ENCODE results near the gene ADARB1. TPM values are rescaled to one million over a fixed set of nuclear protein-coding genes. Genes with fewer than 3 reads are reported as not detected.
"Not testable (repeated sequence)": the region's sequence is repeated elsewhere in the genome, so short reads cannot be mapped to it uniquely, and the experiment has no call there.

Gene ADARB1
- total RNA-seq, 1 donor from 2014 or later: 15.1 TPM

DNA sequence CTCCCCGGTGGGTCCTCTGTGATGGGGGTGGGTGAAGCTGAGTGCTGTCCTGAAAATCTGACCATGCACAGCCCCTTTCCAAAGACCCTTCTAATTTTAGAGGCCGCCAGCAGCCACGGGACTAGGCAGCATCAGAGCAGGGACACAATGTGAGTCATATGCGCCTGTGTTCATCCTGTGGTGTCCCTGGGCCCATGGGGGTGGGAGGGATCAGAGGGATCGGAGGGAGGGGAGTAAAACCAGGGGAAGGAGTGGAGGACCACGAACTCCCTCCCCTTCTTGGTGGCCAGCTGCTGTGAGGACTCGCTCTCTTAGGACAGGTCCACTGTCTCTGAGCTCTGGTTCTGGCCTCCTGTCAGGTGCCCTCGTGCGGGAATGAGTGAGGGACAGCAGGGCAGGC, 61.5 kb downstream of the ADARB1 start:
- DNase-seq (ENCODE audit: missing footprints): no peak

DNA sequence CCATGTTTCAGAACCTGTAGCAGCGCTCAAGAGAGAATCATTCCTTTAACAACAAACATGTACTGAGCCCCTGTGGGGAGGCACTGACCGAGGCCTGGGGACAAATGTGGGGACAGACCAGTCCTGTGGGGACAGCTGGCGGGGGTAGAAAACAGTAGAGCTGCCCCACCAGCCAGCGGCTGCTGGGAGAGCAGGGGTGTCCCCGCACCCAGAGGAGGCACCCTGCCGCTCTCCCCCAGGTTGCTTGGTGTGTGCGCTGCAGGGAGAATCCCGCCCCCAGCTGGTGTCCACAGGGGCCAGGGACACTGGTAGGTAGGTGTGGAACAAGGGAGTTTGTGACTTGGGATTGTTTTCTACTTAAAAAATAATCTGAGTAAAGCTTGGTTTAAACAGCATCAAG, 62.1 kb downstream of the ADARB1 start:
- intact Hi-C loops (cut with DNase I): loop anchor here (2.0 to 10.0 kb wide), 2 partner anchors 34 to 322 kb away; partner anchors contain the start of gene SUMO3
- no peak for DNase-seq (ENCODE audit: missing footprints)
- no peak for ATAC-seq

More for the DNA sequence above, 61.5 kb downstream of the ADARB1 start:
- intact Hi-C loops (cut with DNase I): loop anchor here (2.0 to 10.0 kb wide), 2 partner anchors 33 to 321 kb away; partner anchors contain the start of gene SUMO3
- no peak for ATAC-seq

- ATAC-seq: peak; percentile 75
- intact Hi-C loops (cut with DNase I): loop anchor here (2.0 to 10.0 kb wide), 2 partner anchors 34 to 322 kb away; partner anchors contain the start of gene SUMO3
Observed at GRCh38 chr21:45136927-45137611, 62.7 kb downstream of the ADARB1 start.

GRCh38 chr21:45137612-45137937, 63.2 kb downstream of the ADARB1 start:
- no peak for DNase-seq (ENCODE audit: missing footprints)
- intact Hi-C loops (cut with DNase I): loop anchor here (2.0 to 10.0 kb wide), 2 partner anchors 35 to 323 kb away; partner anchors contain the start of gene SUMO3
- no peak for ATAC-seq

More at GRCh38 chr21:45136927-45137611, 62.7 kb downstream of the ADARB1 start:
- peak; percentile 87 for DNase-seq (ENCODE audit: missing footprints)

DNA sequence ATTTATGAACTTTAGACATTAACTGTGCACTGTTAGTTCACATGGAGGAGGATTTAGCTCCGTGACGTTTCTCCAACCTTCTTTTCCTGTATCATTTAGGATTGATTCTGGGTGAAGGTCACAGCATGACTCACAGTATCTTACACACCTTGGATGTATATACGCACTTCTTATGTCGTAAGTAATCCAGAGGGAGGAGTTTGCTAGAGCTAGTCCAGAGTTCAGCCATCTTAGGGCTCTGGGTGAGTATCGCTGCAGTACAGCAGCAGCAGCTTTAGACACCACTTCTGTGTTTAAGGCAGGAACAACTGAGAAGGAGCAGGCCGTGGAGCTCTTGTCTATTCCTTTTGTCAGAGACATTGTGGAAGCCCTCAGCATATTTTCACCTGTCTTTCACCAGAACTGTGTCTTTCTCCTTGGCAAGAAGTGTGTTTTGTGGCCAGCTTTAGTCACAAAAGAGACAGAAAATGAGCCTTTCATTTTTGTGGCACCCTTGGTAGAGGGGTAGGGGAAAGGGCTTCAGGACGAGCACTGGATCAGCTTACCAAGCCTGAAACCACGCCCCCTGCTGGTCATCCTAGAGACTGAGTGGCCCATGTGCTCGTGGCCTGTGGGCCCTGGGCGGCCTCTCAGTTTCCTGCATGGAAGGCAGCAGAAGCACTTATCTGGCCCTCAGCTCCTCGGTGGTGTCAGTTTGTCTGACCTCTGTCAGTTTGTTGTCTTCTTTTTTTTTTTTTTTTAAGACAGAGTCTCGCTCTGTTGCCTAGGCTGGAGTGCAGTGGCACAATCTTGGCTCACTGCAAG, 64.0 kb downstream of the ADARB1 start:
- intact Hi-C loops (cut with DNase I): loop anchor here (10.0 kb wide), 1 partner anchor 324 kb away; the partner anchor contains the start of gene SUMO3
- no peak for ATAC-seq
- DNase-seq (ENCODE audit: missing footprints): peak; percentile 91

GRCh38 chr21:45139003-45139360, 64.6 kb downstream of the ADARB1 start:
- DNase-seq (ENCODE audit: missing footprints); ATAC-seq: not testable (repeated sequence)
- intact Hi-C loops (cut with DNase I): loop anchor here (10.0 kb wide), 1 partner anchor 324 kb away; the partner anchor contains the start of gene SUMO3

DNA sequence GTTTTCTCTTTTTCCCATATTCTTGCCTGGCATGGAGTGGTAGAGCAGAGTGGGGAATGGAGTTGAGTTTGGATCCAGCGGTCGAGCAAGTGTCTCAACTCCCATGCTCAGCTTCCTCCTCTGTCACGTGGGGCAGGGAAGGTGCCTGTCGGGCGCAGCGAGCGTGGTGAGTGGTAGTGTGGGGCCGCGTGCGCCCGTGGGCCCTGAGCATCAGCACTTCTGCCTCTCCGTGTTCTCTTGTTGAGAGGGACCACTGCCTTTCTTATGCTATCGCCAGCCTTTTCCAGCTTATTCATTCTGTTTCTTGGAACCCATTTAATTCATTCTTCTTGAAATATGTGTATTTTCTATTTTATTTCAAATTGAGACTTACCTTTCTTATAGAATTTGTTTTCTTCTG, 65.1 kb downstream of the ADARB1 start:
- ATAC-seq (no peak), DNase-seq (ENCODE audit: missing footprints) (no peak)
- intact Hi-C loops (cut with DNase I): loop anchor here (10.0 kb wide), 1 partner anchor 325 kb away; the partner anchor contains the start of gene SUMO3

- peak; percentile 89 for ATAC-seq
- intact Hi-C loops (cut with DNase I): loop anchor here (5.0 kb wide), 1 partner anchor 297 kb away; no protein-coding TSS in a partner anchor
- DNase-seq (ENCODE audit: missing footprints): no peak
Observed at GRCh38 chr21:45140346-45140940, 66.1 kb downstream of the ADARB1 start.

DNA sequence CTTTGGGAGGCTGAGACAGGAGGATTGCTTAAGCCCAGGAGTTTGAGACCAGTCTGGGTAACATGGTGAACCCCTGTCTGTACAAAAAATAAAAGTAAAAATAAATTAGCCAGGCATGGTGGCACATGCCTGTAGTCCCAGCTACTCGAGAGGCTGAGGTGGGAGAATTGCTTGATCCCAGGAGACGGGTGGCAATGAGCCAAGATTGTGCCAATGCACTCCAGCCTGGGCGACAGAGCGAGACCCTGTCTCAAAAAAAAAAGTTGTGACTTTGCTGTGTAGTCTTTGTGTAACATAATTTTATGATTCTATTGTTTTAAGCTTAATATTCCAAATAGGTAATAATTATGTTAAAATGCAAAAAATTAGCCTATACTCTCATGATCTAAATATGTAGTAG, 66.6 kb downstream of the ADARB1 start:
- ATAC-seq; DNase-seq (ENCODE audit: missing footprints): not testable (repeated sequence)
- intact Hi-C loops (cut with DNase I): loop anchor here (5.0 kb wide), 1 partner anchor 296 kb away; no protein-coding TSS in a partner anchor

DNA sequence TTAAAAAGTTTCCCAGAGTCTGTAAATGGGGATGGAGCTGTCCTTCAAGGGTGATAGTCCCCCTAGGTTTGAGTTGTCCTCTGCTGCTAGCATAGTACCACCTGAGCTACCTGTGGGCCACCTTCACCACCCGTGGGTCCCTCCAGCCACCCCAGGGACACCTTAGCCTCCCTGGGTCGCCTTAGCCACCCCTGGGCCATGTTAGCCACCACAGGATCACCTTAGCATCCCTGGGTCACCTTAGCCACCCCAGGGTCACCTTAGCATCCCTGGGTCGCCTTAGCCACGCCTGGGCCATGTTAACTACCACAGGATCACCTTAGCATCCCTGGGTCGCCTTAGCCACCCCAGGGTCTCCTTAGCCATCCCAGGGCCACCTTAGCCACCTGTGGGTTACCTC, 67.1 kb downstream of the ADARB1 start:
- DNase-seq (ENCODE audit: missing footprints): no peak
- intact Hi-C loops (cut with DNase I): loop anchor here (5.0 kb wide), 1 partner anchor 296 kb away; no protein-coding TSS in a partner anchor
- ATAC-seq: no peak

DNA sequence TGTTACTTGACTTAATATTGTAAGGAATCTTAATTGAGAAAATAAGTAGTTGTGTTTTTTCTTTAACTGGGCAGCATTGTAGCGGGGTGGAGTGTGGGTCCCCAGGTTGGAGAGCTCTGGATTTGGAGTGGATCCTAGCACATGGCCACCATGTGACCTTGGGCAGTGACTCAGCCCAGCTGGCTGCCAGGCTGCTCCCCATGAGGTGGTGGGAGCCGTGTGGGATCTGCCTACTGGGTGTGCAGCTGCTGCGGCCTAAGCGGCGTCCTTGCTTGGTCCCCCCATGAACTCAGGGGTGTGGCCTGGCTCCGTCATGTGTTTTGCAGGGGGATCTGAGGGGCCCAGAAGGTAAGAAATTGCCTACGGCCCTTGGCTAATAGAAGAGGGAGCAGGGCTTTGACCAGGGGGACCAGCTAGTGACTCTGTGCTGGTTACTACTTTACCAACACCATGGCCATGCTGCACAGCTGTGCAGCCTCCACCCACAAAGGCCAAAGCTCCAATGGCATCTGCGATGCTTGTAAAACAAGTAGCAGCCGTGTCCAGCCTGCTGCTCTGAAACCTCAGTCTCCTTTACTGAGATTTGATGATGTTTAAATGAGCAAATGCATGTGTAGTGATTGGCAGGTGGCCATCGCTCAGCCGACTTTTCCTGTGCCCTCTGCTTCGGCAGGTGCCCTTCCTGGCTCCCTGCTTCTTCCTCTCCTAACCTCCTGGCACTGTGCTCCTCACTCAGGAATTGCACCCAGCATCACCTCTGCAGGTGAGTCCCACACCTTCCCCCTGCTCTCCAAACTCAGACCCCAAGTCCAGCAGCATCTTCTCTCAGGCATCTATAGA, 68.3 kb downstream of the ADARB1 start:
- intact Hi-C loops (cut with DNase I): loop anchor here (5.0 kb wide), 1 partner anchor 295 kb away; no protein-coding TSS in a partner anchor
- ATAC-seq (no peak), DNase-seq (ENCODE audit: missing footprints) (no peak)

GRCh38 chr21:45143855-45144254, 69.5 kb downstream of the ADARB1 start:
- ATAC-seq (no peak), DNase-seq (ENCODE audit: missing footprints) (no peak)
- intact Hi-C loops (cut with DNase I): loop anchor here (5.0 kb wide), 1 partner anchor 293 kb away; no protein-coding TSS in a partner anchor

DNA sequence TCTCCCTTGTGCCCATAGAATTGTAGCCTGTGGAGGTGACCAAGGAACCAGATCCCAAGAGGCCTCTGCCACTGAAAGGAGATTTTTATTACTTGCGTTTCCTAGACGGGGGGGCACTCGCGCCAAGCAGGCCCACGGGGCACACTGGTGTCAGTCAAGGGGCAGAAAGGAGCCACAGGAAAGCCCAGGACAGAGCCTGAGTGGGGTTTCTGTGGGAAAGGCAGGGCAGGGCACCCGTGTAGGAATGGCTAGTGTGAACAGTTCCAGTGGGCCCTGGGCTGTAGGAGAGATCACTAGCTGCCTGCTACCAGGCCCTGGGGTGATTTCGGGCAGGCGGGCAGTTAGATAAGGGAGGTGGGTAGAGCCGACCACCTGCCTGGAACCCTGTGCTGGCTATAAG, 70.8 kb downstream of the ADARB1 start:
- intact Hi-C loops (cut with DNase I): no loop called here
- ATAC-seq (no peak), DNase-seq (ENCODE audit: missing footprints) (no peak)

DNA sequence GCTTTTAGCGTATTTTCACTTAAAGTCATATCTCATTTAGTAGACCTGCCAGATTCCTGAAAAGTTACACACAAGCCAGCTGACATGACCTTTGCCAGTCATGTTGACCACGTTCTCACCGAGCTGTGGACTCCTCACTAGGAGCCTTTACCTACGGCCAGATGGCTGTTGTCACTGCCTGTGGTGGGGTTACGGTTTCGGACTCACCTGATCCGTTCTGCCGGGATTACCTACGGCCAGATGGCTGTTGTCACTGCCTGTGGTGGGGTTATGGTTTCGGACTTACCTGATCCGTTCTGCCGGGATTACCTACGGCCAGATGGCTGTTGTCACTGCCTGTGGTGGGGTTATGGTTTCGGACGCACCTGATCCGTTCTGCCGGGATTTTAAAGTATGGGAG, 71.5 kb downstream of the ADARB1 start:
- intact Hi-C loops (cut with DNase I); ATAC-seq; DNase-seq (ENCODE audit: missing footprints): not testable (repeated sequence)

- no peak for DNase-seq (ENCODE audit: missing footprints)
- intact Hi-C loops (cut with DNase I): no loop called here
- no peak for ATAC-seq
Observed at GRCh38 chr21:45146306-45146705, 71.9 kb downstream of the ADARB1 start.

- intact Hi-C loops (cut with DNase I): no loop called here
- ATAC-seq (no peak), DNase-seq (ENCODE audit: missing footprints) (no peak)
Observed at GRCh38 chr21:45146801-45147200, 72.4 kb downstream of the ADARB1 start.

GRCh38 chr21:45147473-45148315, 73.3 kb downstream of the ADARB1 start:
- ATAC-seq (no peak), DNase-seq (ENCODE audit: missing footprints) (no peak)
- intact Hi-C loops (cut with DNase I): no loop called here
